IMR-90 (cell line): ENCODE measurements around the gene SUDS3. TPM values are rescaled to one million over a fixed set of nuclear protein-coding genes. Genes with fewer than 3 reads are reported as not detected.

Experiments
- ATAC-seq: fragments of 200-7000 bp; cut with Tn5 transposase; 2 replicates; pipeline ENCODE4 v1.9.1; 2020; ENCODE audit warnings: low read depth, mild to moderate bottlenecking, moderate library complexity
- BruUV-seq: library from RNA; stranded (reverse); fragments of 400-500 nt; replicated peaks from 2 replicates; lab custom pipeline; 2021; lab: Mats Ljungman, UMichigan
- CTCF ChIA-PET: fragments of 300-600 bp; formaldehyde crosslinking; extraction: SDS; loops from one replicate; lab custom pipeline; 2021; ENCODE audit warnings: antibody characterized with exemption; lab: Yijun Ruan, JAX
- POLR2A ChIA-PET: fragments of 300-600 bp; sonication (Branson Sonifier 250); formaldehyde crosslinking; loops from one replicate; lab custom pipeline; 2022; ENCODE audit warnings: antibody characterized with exemption; ENCODE audit not compliant: unreplicated experiment; lab: Charles Lee
- DNase-seq: peaks from one replicate; pipeline ENCODE4 v3.0.0; 2013
- H2AFZ ChIP-seq: replicated peaks from 2 replicates; pipeline ENCODE3; 2013; ENCODE audit warnings: low read length, mild to moderate bottlenecking; ENCODE audit not compliant: poor library complexity
- H2AK5ac ChIP-seq: 2 replicates; pipeline ENCODE4 v1.6.1; 2013; ENCODE audit warnings: low read depth, low read length, inconsistent platforms
- H2AK9ac ChIP-seq: replicated peaks from 2 replicates; pipeline ENCODE3; 2013; ENCODE audit warnings: mild to moderate bottlenecking, low read depth, low read length, moderate library complexity; ENCODE audit not compliant: poor library complexity
- H2BK120ac ChIP-seq: 2 replicates; pipeline ENCODE4 v1.6.1; 2013; ENCODE audit warnings: low read depth, low read length, inconsistent platforms
- H2BK15ac ChIP-seq: 3 replicates; pipeline ENCODE4 v1.6.1; 2013; ENCODE audit warnings: low read depth, low read length, inconsistent platforms
- H2BK20ac ChIP-seq: 2 replicates; pipeline ENCODE4 v1.6.1; 2013; ENCODE audit warnings: low read depth, mild to moderate bottlenecking, inconsistent platforms, low read length, moderate library complexity
- H2BK5ac ChIP-seq: 2 replicates; pipeline ENCODE4 v1.6.1; 2013; ENCODE audit warnings: mild to moderate bottlenecking, low read depth, low read length, inconsistent platforms; ENCODE audit not compliant: poor library complexity, severe bottlenecking
- H3K14ac ChIP-seq: replicated peaks from 2 replicates; pipeline ENCODE4 v1.6.1; 2013; ENCODE audit warnings: low read depth, low read length, inconsistent platforms
- H3K18ac ChIP-seq: 2 replicates; pipeline ENCODE4 v1.6.1; 2013; ENCODE audit warnings: low read depth, low read length, control low read depth
- H3K23ac ChIP-seq: 2 replicates; pipeline ENCODE4 v1.6.1; 2013; ENCODE audit warnings: low read depth, low read length, inconsistent platforms
- H3K27ac ChIP-seq: 2 replicates; pipeline ENCODE4 v1.5.1; 2013; ENCODE audit warnings: mild to moderate bottlenecking, control low read depth, low read length; ENCODE audit not compliant: insufficient read depth
- H3K27me3 ChIP-seq: 2 replicates; pipeline ENCODE4 v1.6.1; 2013; ENCODE audit warnings: low read length; ENCODE audit not compliant: control insufficient read depth, insufficient read depth
- H3K36me3 ChIP-seq: 2 replicates; pipeline ENCODE4 v1.6.1; 2013; ENCODE audit warnings: low read length, mixed read lengths; ENCODE audit not compliant: control insufficient read depth, insufficient read depth
- H3K4ac ChIP-seq: 2 replicates; pipeline ENCODE4 v1.6.1; 2013; ENCODE audit warnings: low read depth, low read length, inconsistent platforms
- H3K4me1 ChIP-seq: 2 replicates; pipeline ENCODE4 v1.6.1; 2013; ENCODE audit warnings: low read length, mixed read lengths; ENCODE audit not compliant: control insufficient read depth, insufficient read depth
- H3K4me2 ChIP-seq: 2 replicates; pipeline ENCODE4 v1.6.1; 2013; ENCODE audit warnings: low read depth, mild to moderate bottlenecking, control low read depth, low read length, moderate library complexity
- H3K4me3 ChIP-seq: 2 replicates; pipeline ENCODE4 v1.5.1; 2013; ENCODE audit warnings: low read depth, mild to moderate bottlenecking, control low read depth, low read length, moderate library complexity; ENCODE audit not compliant: insufficient read depth
- H3K56ac ChIP-seq: 2 replicates; pipeline ENCODE4 v1.6.1; 2013; ENCODE audit warnings: low read length, inconsistent platforms; ENCODE audit not compliant: insufficient read depth; ENCODE audit errors: extremely low read depth
- H3K79me1 ChIP-seq, 2 experiments: 2 replicates each; pipeline ENCODE4 v1.6.1; 2013; ENCODE audit warnings: low read length in 2 of 2, inconsistent platforms in 1 of 2, low read depth in 1 of 2
- H3K9ac ChIP-seq: 2 replicates; pipeline ENCODE4 v1.6.1; 2013; ENCODE audit warnings: low read depth, low read length, control low read depth
- H3K9me1 ChIP-seq: 2 replicates; pipeline ENCODE4 v1.6.1; 2013; ENCODE audit warnings: low read length, inconsistent platforms; ENCODE audit not compliant: insufficient read depth
- H3K9me3 ChIP-seq: 2 replicates; pipeline ENCODE4 v1.6.1; 2013; ENCODE audit warnings: low read length; ENCODE audit not compliant: control insufficient read depth, insufficient read depth
- H4K20me1 ChIP-seq: 2 replicates; pipeline ENCODE4 v1.6.1; 2013; ENCODE audit warnings: low read length, inconsistent platforms; ENCODE audit not compliant: insufficient read depth
- H4K5ac ChIP-seq: 2 replicates; pipeline ENCODE4 v1.6.1; 2013; ENCODE audit warnings: mild to moderate bottlenecking, low read depth, low read length, control low read depth
- H4K8ac ChIP-seq, 2 experiments: 2 replicates each; pipeline ENCODE4 v1.6.1; 2013; ENCODE audit warnings: low read depth in 2 of 2, low read length in 2 of 2, control low read depth in 1 of 2, inconsistent platforms in 1 of 2
- H4K91ac ChIP-seq: 2 replicates; pipeline ENCODE4 v1.6.1; 2013; ENCODE audit warnings: low read depth, low read length, inconsistent platforms; ENCODE audit not compliant: insufficient read depth
- BHLHE40 ChIP-seq: fragments of 150-350 bp; IDR thresholded peaks from 2 replicates; pipeline ENCODE4 v1.6.1; 2016; ENCODE audit warnings: mild to moderate bottlenecking, low read depth, low read length
- CEBPB ChIP-seq: IDR thresholded peaks from 2 replicates; pipeline ENCODE4 v1.6.1; 2012; ENCODE audit warnings: low read depth, low read length, improper control_type of control experiment
- CHD1 ChIP-seq: IDR thresholded peaks from 2 replicates; pipeline ENCODE4 v1.6.1; 2012; ENCODE audit warnings: low read depth, low read length, improper control_type of control experiment
- MXI1 ChIP-seq: IDR thresholded peaks from 2 replicates; pipeline ENCODE4 v1.6.1; 2012; ENCODE audit warnings: low read depth, mild to moderate bottlenecking, low read length, moderate library complexity, borderline replicate concordance
- NFE2L2 ChIP-seq: fragments of 150-350 bp; IDR thresholded peaks from 2 replicates; pipeline ENCODE4 v1.6.1; 2016; ENCODE audit warnings: low read depth, mild to moderate bottlenecking, low read length
- POLR2A ChIP-seq: IDR thresholded peaks from 2 replicates; pipeline ENCODE4 v1.6.1; 2012; ENCODE audit warnings: mild to moderate bottlenecking, low read depth, low read length
- RAD21 ChIP-seq: IDR thresholded peaks from 2 replicates; pipeline ENCODE4 v1.6.1; 2012; ENCODE audit warnings: low read length, improper control_type of control experiment
- RFX5 ChIP-seq: IDR thresholded peaks from 2 replicates; pipeline ENCODE4 v1.8.0; 2012; ENCODE audit warnings: low read depth, mild to moderate bottlenecking, low read length, moderate library complexity
- WGBS, 2 experiments: methylation state at CpG; one replicate each; pipeline versions ENCODE4 v1.1.5 to v1.1.7; 2013; ENCODE audit warnings: missing lambda C conversion rate in 2 of 2; ENCODE audit not compliant: insufficient read length in 1 of 2; ENCODE audit errors: extremely low coverage in 2 of 2; 5-methylcytosine and 5-hydroxymethylcytosine counted together
- dilution Hi-C: fragments of 300-500 bp; cut with HindIII; formaldehyde crosslinking; loops from one replicate; pipeline ENCODE4 v1.14.3; 2018; ENCODE audit warnings: low sequenced_read_pairs; ENCODE audit not compliant: unreplicated experiment
- in situ Hi-C: fragments of 300-500 bp; cut with MboI; formaldehyde crosslinking; loops from 3 replicates; pipeline ENCODE4 v1.14.3; 2019; ENCODE audit warnings: low sequenced_read_pairs, inconsistent platforms, mixed read lengths
- intact Hi-C: fragments of 100-400 bp; cut with micrococcal nuclease; formaldehyde crosslinking; loops from 2 replicates; pipeline ENCODE4 v1.10.0; 2022
- polyA plus RNA-seq, 3 experiments: library from polyadenylated mRNA; depleted of rRNA; stranded (reverse); fragments of >200 nt; gene quantifications; 2 replicates each; pipeline ENCODE4 v1.2.3, GENCODE V29; 2012; ENCODE audit warnings: low replicate concordance in 1 of 3
- total RNA-seq: library from RNA; depleted of rRNA; stranded (reverse); fragments of >200 nt; gene quantifications from 2 replicates; pipeline ENCODE4 v1.2.3, GENCODE V29; 2012
- TF ChIP-seq, protein P1 (sequence below): fragments of 150-350 bp; IDR thresholded peaks from 2 replicates; pipeline ENCODE4 v1.6.1; 2017; ENCODE audit warnings: mild to moderate bottlenecking, antibody characterized with exemption, low read length, low read depth

SUDS3 gene
- total and polyA plus RNA-seq, 2 of the 4 experiments (the other 2 are of a cell fraction), result 13.4 to 13.8 TPM

DNA sequence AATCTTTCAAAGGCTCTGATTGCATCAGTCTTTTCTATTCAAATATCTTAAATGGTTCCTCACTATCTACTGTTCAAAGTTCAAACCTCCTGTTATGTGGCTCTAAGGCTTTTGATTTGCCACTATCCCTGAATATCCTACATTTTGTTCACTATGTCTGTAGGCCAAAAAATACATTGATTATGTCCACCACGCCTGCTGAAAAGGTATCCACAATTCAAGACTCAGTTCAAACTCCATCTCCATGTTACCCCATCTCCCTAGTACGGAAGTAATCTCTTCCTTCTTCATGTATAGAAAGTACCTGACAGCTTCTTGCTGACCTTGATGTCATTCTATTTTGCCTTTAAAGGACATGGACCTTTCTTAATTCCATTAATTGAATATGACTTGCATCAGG, 28.4 kb upstream of the SUDS3 start:
- no peak overlapping the region for H3K56ac ChIP-seq
- H3K4ac ChIP-seq, result no peak overlapping the region
- H3K14ac ChIP-seq, result no peak overlapping the region
- H4K91ac ChIP-seq, result no peak overlapping the region
- no peaks in the 10 kb centered on the region; the same call in 1 of the 2 replicates for H3K9me1 ChIP-seq
- H3K18ac ChIP-seq, result no peak overlapping the region
- CTCF ChIA-PET, result no interaction called here
- no peak overlapping the region for H3K23ac ChIP-seq
- H3K4me1 ChIP-seq, result peaks cover 4% of the 10 kb centered on the region
- no peak overlapping the region for H3K27ac ChIP-seq
- H3K79me1 ChIP-seq, result peaks cover 19 to 36% of the 10 kb centered on the region in 2 experiments
- no peak for ATAC-seq
- H2AFZ ChIP-seq, result no peak overlapping the region
- no peak overlapping the region for H3K4me2 ChIP-seq
- BruUV-seq, result no TSS peak
- TF ChIP-seq NFE2L2, result no peak
- TF ChIP-seq RAD21, result no peak
- no peak for TF ChIP-seq POLR2A
- TF ChIP-seq, protein P1, sequence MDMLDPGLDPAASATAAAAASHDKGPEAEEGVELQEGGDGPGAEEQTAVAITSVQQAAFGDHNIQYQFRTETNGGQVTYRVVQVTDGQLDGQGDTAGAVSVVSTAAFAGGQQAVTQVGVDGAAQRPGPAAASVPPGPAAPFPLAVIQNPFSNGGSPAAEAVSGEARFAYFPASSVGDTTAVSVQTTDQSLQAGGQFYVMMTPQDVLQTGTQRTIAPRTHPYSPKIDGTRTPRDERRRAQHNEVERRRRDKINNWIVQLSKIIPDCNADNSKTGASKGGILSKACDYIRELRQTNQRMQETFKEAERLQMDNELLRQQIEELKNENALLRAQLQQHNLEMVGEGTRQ, result no peak
- TF ChIP-seq RFX5, result no peak
- TF ChIP-seq BHLHE40, result no peak
- no peak for TF ChIP-seq MXI1
- TF ChIP-seq CEBPB, result no peak
- no peak for TF ChIP-seq CHD1
- dilution Hi-C loops, result no loop called here
- WGBS, 2 experiments, result no CpG with 5 or more reads among the region's 2 CpGs
- no peak overlapping the region for H2AK9ac ChIP-seq
- H2BK120ac ChIP-seq, result no peak overlapping the region
- POLR2A ChIA-PET, result no interaction called here
- H3K9ac ChIP-seq, result no peak overlapping the region
- H3K4me3 ChIP-seq, result no peak overlapping the region
- H3K9me3 ChIP-seq, result no peaks in the 10 kb centered on the region
- H2BK5ac ChIP-seq, result no peak overlapping the region
- H4K5ac ChIP-seq, result no peak overlapping the region
- H2BK20ac ChIP-seq, result no peak overlapping the region
- H4K8ac ChIP-seq, result no peak overlapping the region
- no peaks in the 10 kb centered on the region for H3K27me3 ChIP-seq
- intact Hi-C loops, result no loop called here
- no peak overlapping the region for H2BK15ac ChIP-seq
- no peaks in the 10 kb centered on the region for H4K20me1 ChIP-seq
- H2AK5ac ChIP-seq, result no peak overlapping the region
- no peaks in the 10 kb centered on the region for H3K36me3 ChIP-seq
- no peak for DNase-seq
- in situ Hi-C loops, result no loop called here
